Karpas-422 (cell line): Measurements from ENCODE around the gene NFKB2. TPM values are rescaled to one million over a fixed set of nuclear protein-coding genes. Genes with fewer than 3 reads are reported as not detected.

Source experiments
- DNase-seq: peaks from one replicate; pipeline ENCODE4 v3.0.0-alpha.2; 2015
- H2AFZ ChIP-seq: fragments of 200-600 bp; sonication (generic); 2 replicates; pipeline ENCODE4 v1.6.1; 2014; ENCODE audit warnings: antibody characterized with exemption, low read length, mixed read lengths
- H3K27ac ChIP-seq: fragments of 200-600 bp; sonication (generic); 2 replicates; pipeline ENCODE4 v1.5.1; 2014; ENCODE audit warnings: mild to moderate bottlenecking, low read length, moderate library complexity
- H3K27me3 ChIP-seq: fragments of 200-600 bp; sonication (generic); 2 replicates; pipeline ENCODE4 v1.6.1; 2014; ENCODE audit warnings: low read length, mixed read lengths
- H3K36me3 ChIP-seq: fragments of 200-600 bp; sonication (generic); 2 replicates; pipeline ENCODE4 v1.6.1; 2014; ENCODE audit warnings: low read length, mixed read lengths; ENCODE audit not compliant: insufficient read depth
- H3K4me1 ChIP-seq: fragments of 200-600 bp; sonication (generic); 2 replicates; pipeline ENCODE4 v1.6.1; 2014; ENCODE audit warnings: mild to moderate bottlenecking, low read length, mixed read lengths
- H3K4me2 ChIP-seq: fragments of 200-600 bp; sonication (generic); 2 replicates; pipeline ENCODE4 v1.6.1; 2014; ENCODE audit warnings: low read length, low read depth, mild to moderate bottlenecking; ENCODE audit not compliant: poor library complexity, severe bottlenecking
- H3K4me3 ChIP-seq: fragments of 200-600 bp; sonication (generic); 2 replicates; pipeline ENCODE4 v1.5.1; 2014; ENCODE audit warnings: mild to moderate bottlenecking, antibody characterized with exemption, low read length, mixed read lengths
- H3K79me2 ChIP-seq: fragments of 200-600 bp; sonication (generic); 2 replicates; pipeline ENCODE4 v1.6.1; 2014; ENCODE audit warnings: mild to moderate bottlenecking, low read length, mixed read lengths
- H3K9ac ChIP-seq: fragments of 200-600 bp; sonication (generic); 2 replicates; pipeline ENCODE4 v1.6.0; 2014; ENCODE audit warnings: low read length
- H3K9me2 ChIP-seq: fragments of 200-600 bp; sonication (generic), shearing (Covaris generic); replicated peaks from 2 replicates; pipeline ENCODE4 v1.6.0; 2014; ENCODE audit warnings: mild to moderate bottlenecking, low read length, moderate library complexity; ENCODE audit not compliant: insufficient read depth
- H3K9me3 ChIP-seq: fragments of 300-700, 200-600 bp; sonication (generic); 2 replicates; pipeline ENCODE4 v1.6.1; 2014; ENCODE audit warnings: low read length, mixed read lengths
- H4K20me1 ChIP-seq: fragments of 200-600 bp; sonication (generic); 2 replicates; pipeline ENCODE4 v1.6.1; 2014; ENCODE audit warnings: mild to moderate bottlenecking, antibody characterized with exemption, low read length, low read depth; ENCODE audit not compliant: insufficient read depth
- total RNA-seq: library from RNA; depleted of rRNA; stranded (reverse); fragments of >200 nt; shearing (Covaris generic); gene quantifications from 2 replicates; pipeline ENCODE4 v1.2.3, GENCODE V29; 2014; ENCODE audit warnings: low replicate concordance

NFKB2 gene
- total RNA-seq, 1 experiment from 2014 or later: 3.1 TPM

- no peaks in the 10 kb centered on the region for H4K20me1 ChIP-seq
- H3K4me1 ChIP-seq: peaks cover 27% of the 10 kb centered on the region
- DNase-seq: no peak
- H3K4me3 ChIP-seq: no peak overlapping the region
- no peaks in the 10 kb centered on the region for H3K79me2 ChIP-seq
- no peak overlapping the region for H3K27ac ChIP-seq
- no peaks in the 10 kb centered on the region for H3K9me2 ChIP-seq
- H3K27me3 ChIP-seq: no peaks in the 10 kb centered on the region
- no peak overlapping the region for H3K4me2 ChIP-seq
- no peak overlapping the region for H2AFZ ChIP-seq
- H3K9ac ChIP-seq: no peak overlapping the region
- no peaks in the 10 kb centered on the region for H3K9me3 ChIP-seq
- no peaks in the 10 kb centered on the region for H3K36me3 ChIP-seq
These were observed 2.0 kb downstream of the NFKB2 start for GRCh38 chr10:102397222-102398171.

DNA sequence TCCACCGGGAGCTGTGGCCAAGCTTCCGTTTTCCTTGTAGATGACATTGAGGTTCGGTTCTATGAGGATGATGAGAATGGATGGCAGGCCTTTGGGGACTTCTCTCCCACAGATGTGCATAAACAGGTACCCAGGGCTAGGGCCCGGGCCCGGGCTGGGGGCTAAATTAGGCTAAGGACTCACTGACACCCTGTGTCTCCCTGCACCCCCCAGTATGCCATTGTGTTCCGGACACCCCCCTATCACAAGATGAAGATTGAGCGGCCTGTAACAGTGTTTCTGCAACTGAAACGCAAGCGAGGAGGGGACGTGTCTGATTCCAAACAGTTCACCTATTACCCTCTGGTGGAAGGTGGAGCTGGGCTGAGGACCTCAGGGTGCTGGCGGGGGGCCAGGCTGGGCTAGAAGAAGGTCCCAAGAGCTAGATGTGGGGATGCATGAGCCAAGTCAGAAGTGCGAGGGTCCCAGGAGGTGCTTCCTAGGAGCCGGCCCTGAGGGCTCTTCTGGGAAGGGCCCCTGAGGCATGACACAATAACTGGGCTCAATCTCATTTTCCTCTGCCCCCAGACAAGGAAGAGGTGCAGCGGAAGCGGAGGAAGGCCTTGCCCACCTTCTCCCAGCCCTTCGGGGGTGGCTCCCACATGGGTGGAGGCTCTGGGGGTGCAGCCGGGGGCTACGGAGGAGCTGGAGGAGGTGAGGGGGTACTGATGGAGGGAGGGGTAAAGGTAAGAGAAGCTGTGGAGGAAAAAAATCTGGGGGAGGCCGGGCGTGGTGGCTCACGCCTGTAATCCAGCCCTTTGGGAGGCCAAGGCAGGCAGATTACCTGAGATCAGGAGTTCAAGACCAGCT lies 2.9 kb downstream of the NFKB2 start:
- H3K9me2 ChIP-seq: no peaks in the 10 kb centered on the region
- H3K4me2 ChIP-seq: peak overlapping the region; percentile 64
- no peaks in the 10 kb centered on the region for H3K36me3 ChIP-seq
- no peak for DNase-seq
- H3K9ac ChIP-seq: peak overlapping the region; percentile 61; the same call in 1 of the 2 replicates
- peak overlapping the region; percentile 69; the same call in 1 of the 2 replicates for H3K4me3 ChIP-seq
- H2AFZ ChIP-seq: no peak overlapping the region
- H3K9me3 ChIP-seq: no peaks in the 10 kb centered on the region
- no peak overlapping the region for H3K27ac ChIP-seq
- H4K20me1 ChIP-seq: no peaks in the 10 kb centered on the region
- H3K27me3 ChIP-seq: no peaks in the 10 kb centered on the region
- peaks cover 27% of the 10 kb centered on the region for H3K4me1 ChIP-seq
- no peaks in the 10 kb centered on the region for H3K79me2 ChIP-seq

GRCh38 chr10:102399217-102400021 lies 3.9 kb downstream of the NFKB2 start:
- peak; percentile 90 for DNase-seq
- Histone ChIP-seq H3K4me3 (peak overlapping the region; percentile 69), H3K36me3 (no peaks in the 10 kb centered on the region), H3K27me3 (no peaks in the 10 kb centered on the region), H3K4me2 (peak overlapping the region; percentile 64), H3K9ac (peak overlapping the region; percentile 61), H3K9me3 (no peaks in the 10 kb centered on the region), H4K20me1 (no peaks in the 10 kb centered on the region), H2AFZ (no peak overlapping the region; the same call in 1 of the 2 replicates), H3K27ac (no peak overlapping the region), H3K79me2 (no peaks in the 10 kb centered on the region), H3K9me2 (no peaks in the 10 kb centered on the region), H3K4me1 (peaks cover 23% of the 10 kb centered on the region)

DNA sequence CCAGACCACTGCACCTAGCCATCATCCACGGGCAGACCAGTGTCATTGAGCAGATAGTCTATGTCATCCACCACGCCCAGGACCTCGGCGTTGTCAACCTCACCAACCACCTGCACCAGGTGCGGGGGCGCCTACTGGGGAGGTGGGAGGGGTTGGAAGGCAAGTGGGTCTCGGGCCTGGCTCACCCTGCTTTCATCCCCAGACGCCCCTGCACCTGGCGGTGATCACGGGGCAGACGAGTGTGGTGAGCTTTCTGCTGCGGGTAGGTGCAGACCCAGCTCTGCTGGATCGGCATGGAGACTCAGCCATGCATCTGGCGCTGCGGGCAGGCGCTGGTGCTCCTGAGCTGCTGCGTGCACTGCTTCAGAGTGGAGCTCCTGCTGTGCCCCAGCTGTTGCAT lies 4.6 kb downstream of the NFKB2 start:
- Histone ChIP-seq H3K4me1 (peaks cover 16% of the 10 kb centered on the region), H3K4me3 (peak overlapping the region; percentile 69; the same call in 1 of the 2 replicates), H3K27me3 (no peaks in the 10 kb centered on the region), H3K9me2 (no peaks in the 10 kb centered on the region), H3K36me3 (no peaks in the 10 kb centered on the region), H3K9me3 (no peaks in the 10 kb centered on the region), H4K20me1 (no peaks in the 10 kb centered on the region), H2AFZ (no peak overlapping the region), H3K79me2 (no peaks in the 10 kb centered on the region), H3K27ac (no peak overlapping the region), H3K9ac (peak overlapping the region; percentile 61; the same call in 1 of the 2 replicates), H3K4me2 (peak overlapping the region; percentile 64)
- DNase-seq: no peak

GRCh38 chr10:102400598-102401341 lies 5.3 kb downstream of the NFKB2 start:
- no peaks in the 10 kb centered on the region for H3K9me2 ChIP-seq
- H3K27ac ChIP-seq: no peak overlapping the region
- H3K4me2 ChIP-seq: no peak overlapping the region
- H3K36me3 ChIP-seq: no peaks in the 10 kb centered on the region
- H3K9me3 ChIP-seq: no peaks in the 10 kb centered on the region
- H3K79me2 ChIP-seq: no peaks in the 10 kb centered on the region
- H3K4me1 ChIP-seq: peaks cover 14% of the 10 kb centered on the region
- H3K27me3 ChIP-seq: no peaks in the 10 kb centered on the region
- no peak for DNase-seq
- H3K9ac ChIP-seq: no peak overlapping the region
- H4K20me1 ChIP-seq: no peaks in the 10 kb centered on the region
- H3K4me3 ChIP-seq: no peak overlapping the region
- H2AFZ ChIP-seq: no peak overlapping the region

DNA sequence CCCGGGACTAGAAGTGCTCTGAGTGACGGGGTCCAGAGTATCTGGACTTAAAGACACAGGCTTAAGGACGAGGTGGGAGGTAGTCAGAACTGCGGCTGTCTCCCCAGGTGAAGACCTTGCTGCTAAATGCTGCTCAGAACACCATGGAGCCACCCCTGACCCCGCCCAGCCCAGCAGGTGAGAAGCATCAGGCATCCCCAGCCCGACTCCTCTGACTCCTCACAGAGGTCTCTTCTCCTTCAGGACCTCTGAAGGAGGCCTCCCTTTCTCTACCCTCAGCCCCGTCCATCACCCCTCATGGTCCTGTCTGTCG lies 5.8 kb downstream of the NFKB2 start:
- Histone ChIP-seq H3K9me3 (no peaks in the 10 kb centered on the region), H4K20me1 (no peaks in the 10 kb centered on the region), H3K79me2 (no peaks in the 10 kb centered on the region), H2AFZ (no peak overlapping the region), H3K36me3 (no peaks in the 10 kb centered on the region), H3K9ac (no peak overlapping the region), H3K4me2 (no peak overlapping the region), H3K27me3 (no peaks in the 10 kb centered on the region), H3K4me3 (no peak overlapping the region), H3K9me2 (no peaks in the 10 kb centered on the region), H3K27ac (no peak overlapping the region), H3K4me1 (peaks cover 8% of the 10 kb centered on the region)
- DNase-seq: no peak

GRCh38 chr10:102401735-102402511 lies 6.4 kb downstream of the NFKB2 start:
- no peaks in the 10 kb centered on the region for H3K9me2 ChIP-seq
- H3K9me3 ChIP-seq: no peaks in the 10 kb centered on the region
- H2AFZ ChIP-seq: no peak overlapping the region
- DNase-seq: no peak
- H3K4me3 ChIP-seq: no peak overlapping the region
- H3K27ac ChIP-seq: no peak overlapping the region
- H3K9ac ChIP-seq: no peak overlapping the region
- no peaks in the 10 kb centered on the region for H3K36me3 ChIP-seq
- no peak overlapping the region for H3K4me2 ChIP-seq
- H3K27me3 ChIP-seq: no peaks in the 10 kb centered on the region
- no peaks in the 10 kb centered on the region for H3K79me2 ChIP-seq
- H4K20me1 ChIP-seq: no peaks in the 10 kb centered on the region
- peaks cover 4% of the 10 kb centered on the region for H3K4me1 ChIP-seq
